Stimulated activated CD8-positive, alpha-beta memory T cell treated with anti-CD3 and anti-CD28 coated beads, Interleukin-7, amount 100 ng/mL, for 48 hours (primary cell): ENCODE data around the gene DIS3L2.
"Not testable (repeated sequence)": the region's sequence is repeated elsewhere in the genome, so short reads cannot be mapped to it uniquely, and the experiment has no call there.

ENCODE experiments used
- DNase-seq, 2 donors: peaks; one replicate each; pipeline ENCODE4 v3.0.0-alpha.2; 2020; ENCODE audit warnings: low read depth in 1 of 2; ENCODE audit errors: extremely low read depth in 1 of 2

DIS3L2 gene

DNA sequence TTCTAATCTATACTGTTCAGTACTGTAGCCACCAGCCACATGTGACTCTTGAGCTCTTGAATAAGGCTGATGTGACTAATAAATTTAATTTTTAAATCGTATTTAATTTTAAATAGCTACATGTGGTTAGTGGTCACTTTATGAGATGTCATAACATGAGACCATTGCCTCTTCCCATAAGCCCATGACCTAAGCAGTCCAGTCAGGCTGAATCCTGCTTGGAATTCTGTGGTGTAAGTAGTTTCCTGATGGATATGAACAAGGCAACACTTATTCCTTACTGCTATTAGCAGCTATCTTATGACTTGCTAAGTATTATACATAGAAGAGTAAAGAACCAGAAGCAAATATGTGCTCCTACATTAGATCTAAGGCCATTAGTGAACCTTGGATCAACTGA is 150.0 kb downstream of the DIS3L2 start:
- no peak for DNase-seq

DNA sequence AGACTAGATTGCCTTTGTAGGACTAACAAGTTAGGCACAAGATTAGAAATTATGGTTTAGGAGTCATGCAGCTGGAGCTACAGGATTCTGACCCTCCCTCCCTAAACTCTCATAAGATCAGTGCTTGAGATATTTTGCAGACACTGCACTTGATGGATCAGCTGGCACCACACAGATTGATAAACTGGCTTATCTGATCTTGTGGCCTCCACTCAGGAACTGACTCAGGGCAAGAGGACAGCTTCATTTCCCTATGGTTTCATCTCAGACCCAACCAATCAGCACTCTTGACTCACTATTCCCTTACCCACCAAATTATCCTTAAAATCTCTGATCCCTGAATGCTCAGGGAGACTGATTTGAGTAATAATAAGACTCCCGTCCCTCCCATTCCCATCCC is 152.3 kb downstream of the DIS3L2 start:
- no peak for DNase-seq

DNA sequence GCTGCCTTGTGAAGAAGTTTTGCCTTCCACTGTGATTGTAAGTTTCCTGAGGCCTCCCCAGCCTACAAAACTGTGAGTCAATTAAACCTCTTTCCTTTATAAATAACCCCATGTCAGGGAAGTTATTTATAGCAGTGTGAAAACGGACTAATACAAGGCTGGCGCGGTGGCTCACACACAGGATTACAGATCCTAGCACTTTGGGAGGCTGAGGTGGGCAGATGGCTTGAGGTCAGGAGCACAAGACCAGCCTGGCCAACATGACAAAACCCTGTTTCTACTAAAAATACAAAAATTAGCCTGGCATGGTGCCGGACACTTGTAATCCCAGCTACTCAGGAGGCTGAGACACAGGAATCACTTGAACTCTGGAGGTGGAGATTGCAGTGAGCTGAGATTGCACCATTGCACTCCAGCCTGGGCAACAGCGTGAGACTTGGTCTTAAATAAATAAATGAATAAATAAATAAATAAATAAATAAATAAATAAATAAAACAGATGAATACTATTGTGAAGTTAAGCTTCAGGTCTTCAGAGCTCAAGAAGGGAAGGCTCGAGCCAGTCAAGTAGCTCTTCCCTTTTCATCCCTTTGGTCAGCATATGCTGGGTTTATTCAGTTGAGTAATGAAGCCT is 154.3 kb downstream of the DIS3L2 start:
- DNase-seq = not testable (repeated sequence)

DNA sequence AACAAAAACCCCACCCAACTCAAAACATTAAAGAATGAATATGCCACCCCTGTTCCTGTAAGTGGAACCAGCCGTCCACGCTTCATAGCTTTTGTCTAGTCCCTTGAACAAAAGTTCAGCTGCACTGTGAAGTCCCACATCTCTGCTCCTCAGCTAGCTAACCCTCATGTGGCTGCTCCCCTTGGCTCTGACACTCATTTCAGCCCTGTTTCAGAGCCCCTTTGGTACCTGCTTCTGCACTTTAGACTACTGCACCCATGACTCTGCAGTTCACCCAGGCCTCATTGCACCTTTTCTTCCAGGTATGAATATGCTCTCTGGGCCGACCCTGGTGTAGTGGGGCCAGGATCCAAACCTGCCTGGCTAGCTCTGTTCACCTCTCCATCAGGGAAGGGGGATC is 155.3 kb downstream of the DIS3L2 start:
- no peak for DNase-seq

DNA sequence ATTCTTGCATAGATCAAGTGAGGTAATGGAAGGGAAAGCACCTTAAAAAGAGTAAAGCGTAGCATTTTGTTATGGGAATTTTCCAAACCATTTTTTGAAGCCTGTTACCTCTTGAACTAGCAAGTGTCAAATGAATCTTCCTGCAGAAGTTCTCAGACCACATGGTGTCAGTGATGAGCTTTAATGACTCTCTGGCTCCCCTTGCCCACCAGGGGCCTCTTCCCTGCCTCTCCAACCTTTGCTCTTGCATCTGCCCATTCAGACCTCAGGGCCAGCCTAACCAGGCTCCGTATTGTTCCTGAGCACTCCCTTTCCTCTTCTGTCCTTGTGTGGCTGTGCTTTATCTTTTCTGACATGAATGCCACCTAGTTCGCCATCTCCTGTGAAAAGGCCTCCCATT is 155.9 kb downstream of the DIS3L2 start:
- DNase-seq = no peak

DNA sequence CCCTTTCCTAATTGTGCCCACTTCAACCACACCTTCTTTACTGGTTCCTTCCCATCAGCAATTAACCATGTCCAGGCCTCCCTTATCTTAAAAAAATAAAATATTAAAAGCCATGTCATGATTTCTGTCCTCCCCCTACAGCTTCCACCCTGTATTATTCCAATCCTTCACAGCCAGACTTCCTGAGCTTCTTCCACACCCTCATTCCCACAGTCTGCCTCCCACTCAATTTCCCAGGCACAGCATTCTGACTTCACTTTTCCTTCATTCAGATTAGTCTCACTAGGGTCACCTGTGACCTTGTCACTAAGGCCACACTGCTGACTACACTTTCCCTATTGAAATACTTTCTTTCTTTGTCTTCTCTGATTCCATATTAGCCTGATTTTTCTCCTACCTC is 159.4 kb downstream of the DIS3L2 start:
- no peak for DNase-seq

DNA sequence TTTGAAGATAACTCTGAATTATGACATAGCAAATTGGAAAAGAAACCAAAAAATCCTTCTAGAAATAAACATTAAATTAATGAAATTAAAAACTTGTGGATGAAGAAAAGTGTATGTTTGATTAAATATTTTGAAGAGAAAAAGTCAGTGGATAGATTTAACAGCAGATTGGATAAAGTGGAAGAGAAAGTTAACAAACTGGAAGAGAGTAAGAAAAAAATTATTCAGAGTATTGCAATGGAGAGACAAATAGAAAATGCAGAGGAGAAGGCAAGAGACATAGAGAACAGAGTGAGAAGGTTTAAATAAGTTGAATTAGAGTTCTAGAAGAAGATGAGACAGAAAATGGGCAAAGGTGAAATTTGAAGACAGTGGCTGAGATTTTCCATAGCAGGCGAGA is 162.8 kb downstream of the DIS3L2 start:
- no peak for DNase-seq

DNA sequence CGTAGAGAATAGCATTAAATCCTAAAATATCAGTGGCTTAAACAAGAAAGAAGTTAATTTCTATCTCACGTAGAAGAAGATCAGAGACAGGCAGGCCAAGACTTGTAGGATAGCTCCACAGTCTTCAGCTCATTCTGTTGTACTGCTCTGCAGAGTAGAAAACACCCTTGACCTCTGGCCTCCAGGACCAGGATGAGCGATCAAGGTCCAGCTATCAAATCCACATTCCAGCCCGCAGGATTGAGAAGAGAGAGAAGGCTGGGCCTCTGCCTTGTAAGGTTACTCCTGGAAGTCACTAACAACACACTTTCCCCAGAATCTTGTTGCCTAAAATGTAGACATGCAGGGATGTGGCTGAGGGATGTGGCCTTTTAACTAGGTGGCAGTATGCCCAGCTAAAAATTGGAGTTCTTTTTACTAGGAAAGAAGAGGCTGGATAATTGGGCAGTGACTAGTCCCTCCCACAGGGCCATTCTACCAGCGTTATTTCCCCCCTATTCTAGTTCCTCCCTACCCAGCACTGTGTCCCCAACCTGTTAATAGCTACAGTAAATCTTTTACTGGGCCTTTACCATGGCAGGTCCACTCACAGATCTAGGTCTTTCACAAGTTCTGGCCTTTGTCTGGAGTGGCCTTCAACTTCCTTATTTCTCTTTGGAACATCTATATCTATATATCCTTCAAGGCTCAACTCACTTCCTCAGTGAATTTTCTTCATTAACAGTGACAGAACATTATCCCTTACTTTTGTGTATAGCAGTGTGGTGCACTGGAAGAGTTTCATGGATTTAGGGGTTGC is 165.0 kb downstream of the DIS3L2 start:
- no peak for DNase-seq

DNA sequence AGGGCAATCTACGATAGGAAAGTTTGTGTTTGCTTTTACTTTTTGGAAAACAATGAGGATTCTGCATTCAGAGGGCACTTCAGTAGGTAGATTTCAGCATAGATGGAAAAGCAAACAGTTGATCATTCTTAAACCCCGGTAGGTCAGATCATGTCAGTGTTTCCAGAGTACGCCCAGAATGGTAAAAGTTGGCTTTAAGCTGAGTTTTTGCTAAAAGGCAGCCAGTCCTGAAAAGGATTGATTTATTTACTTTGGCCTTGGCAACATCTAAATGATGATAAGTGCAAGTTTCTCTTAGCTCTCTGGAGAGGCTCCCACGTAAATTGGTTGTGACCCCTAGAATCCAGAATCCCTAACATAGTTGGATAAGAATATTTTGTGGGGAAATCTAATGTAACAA is 168.0 kb downstream of the DIS3L2 start:
- no peak for DNase-seq

DNA sequence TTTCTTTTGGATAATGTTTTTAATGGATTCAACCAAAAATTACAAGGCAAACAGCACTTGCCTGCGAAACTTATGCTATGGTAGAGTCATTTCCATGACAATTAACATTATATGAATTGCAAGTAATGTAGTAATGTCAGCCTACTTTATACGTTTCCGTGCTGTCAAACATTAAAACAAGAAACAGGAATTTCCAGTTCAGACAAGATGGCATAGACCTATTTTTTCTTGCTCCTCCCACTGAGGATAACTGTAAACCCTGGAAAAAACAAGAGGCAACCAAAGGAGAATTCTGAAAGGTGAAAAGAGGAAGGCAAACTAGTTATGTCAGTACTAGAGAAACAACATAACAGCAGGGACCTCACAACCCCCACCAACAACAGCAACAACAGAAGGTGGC is 170.7 kb downstream of the DIS3L2 start:
- no peak for DNase-seq

DNA sequence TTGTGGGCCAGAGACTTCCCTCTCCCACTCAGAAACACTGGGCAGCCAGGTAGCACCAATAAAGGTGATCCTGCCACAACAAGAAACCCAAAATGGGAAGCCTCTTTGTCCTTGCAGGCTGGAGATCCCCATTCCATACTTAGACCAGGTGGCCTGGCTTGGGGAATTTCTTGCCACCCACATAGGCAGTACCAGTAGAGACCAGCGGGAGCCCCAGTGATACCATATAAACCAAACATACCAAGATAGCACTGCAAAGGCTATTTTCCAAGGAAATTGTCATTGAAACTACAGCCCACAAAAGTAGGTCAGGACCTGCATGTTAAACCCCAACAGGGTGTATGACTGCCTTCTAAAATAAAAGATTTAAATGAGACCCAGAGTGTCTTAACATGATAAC is 171.6 kb downstream of the DIS3L2 start:
- DNase-seq = no peak

DNA sequence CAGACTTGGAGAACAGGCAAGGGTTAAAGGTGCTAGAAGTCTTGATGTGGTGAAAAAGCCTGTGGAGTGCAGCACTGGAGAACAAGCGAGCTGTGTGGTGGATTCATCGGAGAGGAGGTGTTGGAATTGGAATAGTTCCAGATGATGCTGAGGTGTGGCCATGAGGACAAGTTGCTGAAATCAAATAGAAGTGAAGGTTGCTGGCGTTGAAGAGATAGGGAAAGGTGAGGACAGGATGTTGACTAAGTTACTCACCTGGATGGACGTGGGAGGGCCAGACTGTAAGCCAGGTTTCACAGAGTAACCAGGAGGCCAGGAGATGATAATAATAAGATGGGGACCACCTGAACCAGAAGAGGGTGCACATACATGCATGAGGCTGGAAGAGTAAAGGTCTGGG is 173.4 kb downstream of the DIS3L2 start:
- no peak for DNase-seq

DNA sequence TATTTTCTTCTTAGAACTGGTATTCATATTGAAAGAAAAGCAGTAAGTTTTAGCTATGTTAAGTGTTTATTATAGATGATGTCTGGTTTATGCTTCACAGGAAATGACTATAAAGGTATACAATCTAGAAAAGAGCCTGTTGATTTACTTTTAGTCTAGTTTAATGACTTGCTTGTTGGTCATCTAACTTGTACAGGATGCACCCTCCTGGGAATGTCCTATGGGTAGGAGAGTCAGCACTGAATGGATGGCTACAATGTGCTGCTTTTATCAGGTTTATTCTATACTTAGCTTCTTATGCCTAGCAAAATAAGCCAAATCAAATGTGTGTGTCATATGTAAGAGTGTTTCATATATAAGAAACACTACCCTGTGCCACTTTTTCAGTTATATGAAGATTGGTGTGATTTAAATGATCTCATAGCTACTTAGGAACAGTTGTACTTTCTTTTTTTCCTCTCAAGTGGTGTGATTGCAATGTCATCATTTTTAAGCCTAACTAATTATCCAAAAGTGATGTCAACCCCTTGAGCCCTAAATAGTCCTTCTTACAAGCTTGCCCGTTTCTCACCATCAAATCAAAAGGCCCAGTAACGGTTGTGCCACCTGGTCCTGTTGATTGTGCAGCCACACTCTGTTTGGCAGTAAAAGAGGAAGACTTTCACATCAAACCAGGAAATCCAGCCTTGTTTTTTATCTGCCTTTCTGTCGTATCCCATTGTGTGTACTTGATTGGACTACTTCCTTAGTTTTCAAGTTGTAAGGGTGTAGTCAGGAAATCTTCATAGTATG is 176.0 kb downstream of the DIS3L2 start:
- no peak for DNase-seq

DNA sequence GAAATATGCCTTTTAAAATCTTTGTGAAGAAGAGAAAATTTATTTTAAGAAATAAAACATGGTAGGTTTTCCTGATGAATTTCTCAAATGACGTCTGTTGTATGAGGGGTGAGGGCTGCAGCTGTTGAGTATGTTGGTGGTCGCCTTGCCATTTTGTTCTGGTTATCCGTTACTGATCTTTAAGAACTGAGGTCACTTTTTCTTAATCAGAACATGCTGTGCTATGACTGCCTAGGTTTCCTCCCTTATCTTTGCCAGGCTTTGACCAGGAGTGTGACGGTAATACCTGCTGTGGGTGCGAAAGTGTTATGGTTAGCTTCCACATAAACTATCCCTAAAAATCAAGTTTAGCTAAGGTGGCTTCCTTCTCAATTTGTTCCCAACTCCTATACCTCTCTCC is 176.9 kb downstream of the DIS3L2 start:
- no peak for DNase-seq

DNA sequence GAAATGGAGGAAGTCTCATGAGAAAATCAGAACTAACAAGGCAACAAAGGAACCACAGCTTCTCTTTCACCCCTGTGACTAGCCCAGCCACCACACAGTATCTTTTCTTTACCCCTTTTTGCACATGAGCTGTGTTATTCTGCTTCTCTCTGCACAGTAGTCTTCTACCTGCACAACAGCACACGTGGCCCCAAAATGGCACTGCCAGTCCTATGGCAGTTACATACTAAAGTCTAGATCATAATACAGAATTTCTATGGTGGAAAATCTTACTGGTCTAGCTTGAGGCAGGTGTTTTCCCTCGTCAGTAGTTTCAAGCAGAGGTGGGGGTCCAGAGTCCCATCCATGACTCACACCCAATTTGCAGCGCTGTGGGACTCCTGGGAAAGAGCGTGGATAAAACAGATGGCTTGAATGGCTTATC is 177.7 kb downstream of the DIS3L2 start:
- DNase-seq = no peak

DNA sequence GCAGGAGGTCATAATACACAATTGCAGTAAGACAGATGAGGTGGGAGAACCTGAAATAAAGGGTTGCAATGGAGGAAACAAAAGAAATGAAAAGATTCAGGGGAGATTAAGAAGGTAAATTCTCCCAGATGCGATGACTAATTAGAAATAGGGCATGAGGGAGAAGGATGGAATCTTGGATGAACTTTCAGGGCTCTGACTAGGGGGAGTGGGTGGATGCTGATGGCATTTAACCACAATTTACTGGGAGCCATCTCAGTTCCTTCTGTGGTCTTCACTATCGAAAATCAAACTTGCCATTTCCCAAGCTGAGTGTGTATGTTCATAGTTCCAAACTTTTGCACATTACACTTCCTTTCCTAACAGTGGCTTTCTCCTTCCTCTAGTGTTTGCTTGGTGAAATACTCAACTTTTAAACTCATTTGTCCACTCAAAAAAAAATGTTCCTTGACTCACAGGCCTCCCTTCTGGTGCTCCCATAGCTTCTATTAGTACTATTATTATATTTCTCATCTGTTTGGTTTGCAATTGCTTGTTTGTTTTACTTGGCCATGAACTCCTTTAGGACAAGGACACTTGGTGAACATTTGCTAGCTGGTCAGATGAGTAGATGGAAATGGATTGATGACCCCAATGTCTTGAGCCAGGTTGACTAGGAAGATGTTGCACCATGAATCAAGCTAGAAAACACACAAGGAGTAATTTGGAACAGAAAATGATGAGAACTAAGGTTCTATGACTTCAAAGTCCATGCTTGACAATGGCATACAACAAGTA is 178.5 kb downstream of the DIS3L2 start:
- DNase-seq = no peak

DNA sequence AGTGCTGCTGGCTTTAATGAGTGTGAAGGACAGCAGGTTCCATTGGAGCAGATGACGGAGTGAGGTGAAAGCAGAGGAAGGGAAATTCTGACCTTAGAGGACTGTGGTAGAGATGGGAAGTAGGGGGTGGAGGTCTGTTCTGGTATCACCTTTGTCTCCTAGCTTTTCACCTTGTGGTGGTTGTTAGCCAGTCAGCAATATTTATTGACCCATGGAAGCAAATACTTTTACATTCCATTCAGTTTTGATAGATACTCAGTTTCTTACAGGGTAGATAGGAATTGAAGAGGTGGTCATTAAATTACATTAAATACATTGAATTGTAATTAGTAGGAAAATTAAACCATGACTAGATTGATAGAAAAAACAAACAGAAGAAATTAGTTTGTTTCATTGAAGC is 180.1 kb downstream of the DIS3L2 start:
- no peak for DNase-seq

DNA sequence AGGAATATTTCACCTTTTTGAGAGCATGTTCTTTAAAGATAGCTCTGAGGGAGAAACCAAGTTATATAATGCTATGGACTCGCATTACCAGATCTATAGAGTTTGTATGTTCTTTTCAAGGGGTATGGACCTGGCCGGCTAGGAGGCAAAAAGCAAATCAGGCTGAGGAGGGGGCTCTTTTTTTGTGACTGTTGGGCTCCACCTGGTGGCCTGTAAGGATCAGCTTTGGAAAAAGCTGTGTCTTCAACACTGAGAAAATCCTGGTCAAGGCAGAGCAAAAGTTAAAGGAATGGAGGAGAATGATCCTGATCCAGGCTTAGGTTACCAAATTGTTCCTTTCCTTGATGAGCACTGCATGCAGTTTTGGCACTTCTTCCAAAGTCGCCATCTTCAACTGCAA is 180.5 kb downstream of the DIS3L2 start:
- no peak for DNase-seq

DNA sequence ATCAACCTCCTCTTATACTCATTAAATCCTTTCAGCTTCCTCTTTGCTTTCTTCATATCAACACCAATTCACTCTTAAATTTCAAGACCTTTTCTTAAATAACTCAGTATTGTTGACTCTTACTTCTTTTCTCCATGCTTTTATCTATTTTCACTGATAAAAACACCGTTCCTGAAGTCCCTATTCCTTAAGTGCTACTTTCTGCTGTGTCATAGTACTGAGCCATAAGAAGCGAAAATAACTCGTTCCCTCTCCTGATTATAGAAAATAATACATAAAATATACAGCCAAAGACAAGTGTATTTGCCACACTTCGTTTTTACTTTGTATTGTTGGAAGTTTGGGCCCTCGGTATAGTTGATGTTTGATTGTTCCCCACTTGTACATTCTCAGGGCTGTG is 181.0 kb downstream of the DIS3L2 start:
- no peak for DNase-seq

DNA sequence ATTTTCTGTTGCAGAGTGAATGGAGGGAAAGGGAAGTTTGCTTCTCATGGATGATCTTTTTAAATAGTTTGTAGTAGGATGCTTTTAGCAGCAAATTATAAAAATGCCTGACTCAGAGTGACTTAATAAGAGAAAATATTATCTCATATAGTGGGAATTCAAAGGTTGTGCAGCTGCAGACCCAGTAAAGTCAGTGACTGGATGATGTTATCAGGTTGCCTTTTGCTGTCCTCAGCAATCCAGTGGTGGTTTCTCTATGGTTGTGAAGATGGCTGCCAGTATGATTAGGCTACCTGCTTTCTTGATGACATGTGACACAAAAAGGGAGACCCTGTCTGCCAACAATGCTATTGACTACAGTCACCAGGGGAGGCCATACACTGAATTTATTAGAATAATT is 184.8 kb downstream of the DIS3L2 start:
- DNase-seq = no peak

DNA sequence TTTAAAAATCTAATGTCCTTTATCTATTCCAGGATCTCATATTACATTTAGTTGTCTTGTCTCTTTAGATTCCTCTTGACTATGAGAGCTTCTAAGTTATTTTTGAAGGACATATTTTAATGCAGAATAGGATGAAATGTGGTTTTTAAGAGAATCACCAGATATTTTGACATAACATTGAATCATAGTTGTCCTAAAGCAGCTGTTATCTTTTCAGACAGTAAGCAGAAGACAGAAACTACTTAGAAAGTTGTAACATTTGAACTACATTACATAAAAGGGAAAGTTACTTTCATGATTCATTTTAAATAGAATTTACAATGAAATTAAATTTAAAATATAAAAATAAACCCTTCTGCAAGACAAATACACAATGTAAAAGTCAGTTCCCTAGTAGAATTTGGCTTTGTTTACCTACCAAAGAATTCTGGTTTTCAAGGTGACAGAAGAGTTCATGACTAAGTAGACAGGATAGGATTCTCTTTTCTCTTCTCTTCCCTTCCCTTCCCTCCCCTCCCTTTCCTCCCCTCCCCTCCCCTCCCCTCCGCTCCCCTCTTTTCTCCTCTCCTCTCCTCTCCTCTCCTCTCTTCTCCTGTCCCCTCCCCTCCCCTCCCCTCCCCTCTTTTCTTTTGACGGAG is 186.0 kb downstream of the DIS3L2 start:
- no peak for DNase-seq
